DMS53 (cell line): ENCODE measurements around the gene P4HA2.

ENCODE experiments used
- DNase-seq: peaks from one replicate; lab custom pipeline; 2025; lab: John Stamatoyannopoulos, UW

P4HA2 gene

DNA sequence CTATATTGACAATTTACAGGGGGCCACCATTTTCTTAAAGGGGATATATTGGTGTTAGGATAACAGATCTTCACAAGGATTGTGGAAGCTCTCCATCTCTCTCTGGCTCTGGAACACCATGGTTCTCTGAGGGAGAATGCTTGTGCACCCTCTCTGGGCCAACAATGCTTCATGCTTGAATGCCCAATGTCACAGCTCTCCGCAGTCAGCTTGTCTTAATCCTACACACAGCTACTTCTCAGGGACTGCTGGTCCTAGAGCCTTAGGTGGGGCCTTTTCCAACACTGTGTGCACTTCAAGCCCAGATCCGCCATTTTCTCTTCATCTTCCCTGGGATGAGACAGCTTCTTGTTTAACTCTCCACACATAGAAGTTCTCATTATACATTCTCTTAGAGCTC lies 22.9 kb upstream of the P4HA2 start:
- no peak for DNase-seq

DNA sequence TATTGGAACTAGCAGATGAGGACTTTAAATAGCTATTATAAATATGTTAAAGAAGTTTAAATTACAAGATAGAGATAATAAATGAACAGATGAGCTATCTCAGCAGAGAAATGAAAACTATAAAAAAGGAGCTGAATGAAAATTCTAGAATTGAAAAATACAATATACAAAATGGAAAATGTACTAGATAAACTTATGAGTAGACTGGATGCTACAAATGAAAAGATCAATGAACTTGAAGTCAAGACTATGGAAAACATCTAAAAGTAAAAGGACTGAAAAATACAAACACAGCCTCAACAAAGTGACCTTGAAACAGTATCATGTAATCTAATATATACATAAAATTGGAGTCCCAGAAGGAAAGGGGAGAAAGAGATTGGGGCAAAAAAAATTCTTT lies 19.2 kb upstream of the P4HA2 start:
- no peak for DNase-seq

DNA sequence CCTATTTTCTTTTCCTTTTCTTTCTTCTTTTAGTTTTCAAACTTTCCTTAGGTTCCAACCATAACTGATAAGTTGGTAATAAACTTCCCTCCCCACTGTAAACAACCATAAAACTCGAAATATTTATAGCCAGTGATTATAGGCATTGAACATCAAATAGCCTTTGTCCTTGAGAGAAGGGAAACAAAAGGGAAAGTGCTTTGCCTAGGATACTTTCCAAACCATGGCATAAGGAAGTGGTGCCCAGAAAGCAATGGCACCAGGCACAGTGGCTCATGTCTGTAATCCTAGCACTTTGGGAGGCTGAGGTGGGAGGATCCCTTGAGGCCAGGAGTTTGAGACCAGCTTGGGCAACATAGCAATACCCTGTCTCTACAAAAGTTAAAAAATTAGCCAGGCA lies 17.9 kb upstream of the P4HA2 start:
- no peak for DNase-seq

DNA sequence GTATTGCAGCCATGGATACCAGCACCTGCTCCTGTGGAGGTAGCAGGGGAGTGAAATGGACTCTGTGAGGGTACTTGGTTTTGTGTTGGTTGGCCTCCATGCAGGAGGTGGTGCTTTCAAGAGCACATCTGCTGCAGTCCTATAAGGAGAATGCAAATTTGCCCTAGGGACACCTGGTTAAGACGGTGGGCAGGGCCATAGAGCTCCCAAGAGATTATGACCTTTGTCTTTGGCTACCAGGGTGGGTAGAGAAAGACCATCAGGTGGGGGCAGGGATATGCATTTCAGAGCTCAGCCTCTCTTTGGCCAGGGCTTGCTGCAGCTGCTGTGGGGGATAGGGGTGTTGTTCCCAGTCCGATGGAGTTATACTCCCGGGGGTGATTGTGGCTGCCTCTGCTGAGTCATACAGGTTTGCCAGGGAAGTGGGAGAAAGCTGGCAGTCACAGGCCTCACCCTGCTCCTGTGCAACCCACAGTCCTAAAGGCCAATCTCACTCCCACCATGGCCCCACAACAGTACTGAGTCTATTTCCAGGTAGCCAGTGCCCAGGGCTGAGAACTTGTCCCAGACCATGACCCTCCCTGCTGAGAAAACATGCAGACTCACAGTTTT lies 15.8 kb upstream of the P4HA2 start:
- peak; percentile 24 for DNase-seq

DNA sequence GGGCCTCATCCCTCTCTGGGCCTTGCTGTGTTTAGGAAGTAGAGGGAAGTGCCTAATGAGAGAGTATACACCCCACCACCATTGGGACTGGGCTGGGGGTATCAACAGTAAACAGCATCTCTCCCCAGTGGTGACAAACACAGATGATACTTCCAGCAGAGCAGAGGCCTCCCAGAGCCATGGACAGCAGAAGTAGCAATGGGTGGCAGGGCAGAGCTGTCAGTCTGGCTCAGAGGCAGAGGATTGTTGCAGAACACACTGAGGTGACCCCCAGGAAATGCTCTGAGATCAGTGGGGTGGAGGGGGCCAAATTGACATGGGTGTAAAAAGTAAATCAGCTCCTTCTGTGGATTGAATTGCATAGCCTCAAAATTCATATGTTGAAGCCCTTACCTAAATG lies 12.1 kb upstream of the P4HA2 start:
- no peak for DNase-seq

DNA sequence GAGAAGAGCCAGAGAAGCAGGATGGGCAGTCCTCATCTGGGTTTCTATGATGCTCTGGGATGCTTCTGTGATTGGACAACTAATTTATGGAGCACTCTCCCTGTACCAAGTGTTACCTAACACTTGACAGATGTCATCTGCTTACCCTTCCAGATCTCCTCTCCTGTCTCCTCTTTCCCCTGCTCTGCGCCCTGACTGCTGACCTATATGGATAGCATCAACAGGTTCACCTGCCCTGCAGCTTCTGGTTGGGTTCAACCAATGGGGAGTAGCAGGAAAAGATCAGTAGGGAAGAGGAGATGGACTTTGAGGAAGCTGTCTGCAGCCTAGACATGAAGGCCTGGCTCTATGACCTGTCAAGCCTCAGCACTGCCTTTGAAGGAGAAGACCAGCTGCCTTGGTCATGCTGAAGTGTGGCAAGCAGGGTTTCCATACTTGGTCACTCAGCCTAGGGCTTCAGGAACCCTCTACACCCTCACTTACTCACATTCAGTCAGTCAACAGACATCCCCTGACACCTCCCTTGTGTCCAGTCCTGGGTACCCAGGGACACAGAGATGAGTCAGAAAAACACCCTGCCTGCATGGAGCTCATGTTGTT lies 11.3 kb upstream of the P4HA2 start:
- DNase-seq, result no peak

DNA sequence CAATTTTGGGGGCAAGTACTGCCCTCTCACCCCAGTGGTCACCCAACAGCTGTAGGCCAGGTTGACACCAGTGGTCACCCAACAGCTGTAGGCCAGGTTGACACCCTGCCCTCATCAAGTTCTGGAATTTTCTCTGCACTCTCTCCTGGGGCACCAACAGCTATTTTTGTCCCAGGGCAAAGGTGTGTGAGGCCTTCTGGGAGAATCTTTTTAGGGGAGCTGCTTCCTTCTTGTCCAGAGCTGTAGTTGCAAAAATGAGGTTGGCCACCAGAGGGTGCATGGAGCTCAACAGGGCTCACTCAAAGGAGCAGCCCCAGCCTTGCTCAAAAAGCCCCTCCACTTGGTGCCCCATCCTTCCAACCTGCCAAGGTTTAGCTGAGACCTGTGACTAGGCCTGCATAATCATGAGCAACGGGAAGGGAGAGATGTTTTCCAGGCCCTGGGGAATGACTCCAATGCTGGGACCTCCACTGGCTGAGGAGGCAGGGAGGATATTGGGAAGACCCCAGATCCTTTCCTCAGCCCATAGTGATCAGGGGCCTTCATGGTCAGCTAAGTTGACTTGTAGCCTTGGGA lies 10.6 kb upstream of the P4HA2 start:
- peak; percentile 79 for DNase-seq

DNA sequence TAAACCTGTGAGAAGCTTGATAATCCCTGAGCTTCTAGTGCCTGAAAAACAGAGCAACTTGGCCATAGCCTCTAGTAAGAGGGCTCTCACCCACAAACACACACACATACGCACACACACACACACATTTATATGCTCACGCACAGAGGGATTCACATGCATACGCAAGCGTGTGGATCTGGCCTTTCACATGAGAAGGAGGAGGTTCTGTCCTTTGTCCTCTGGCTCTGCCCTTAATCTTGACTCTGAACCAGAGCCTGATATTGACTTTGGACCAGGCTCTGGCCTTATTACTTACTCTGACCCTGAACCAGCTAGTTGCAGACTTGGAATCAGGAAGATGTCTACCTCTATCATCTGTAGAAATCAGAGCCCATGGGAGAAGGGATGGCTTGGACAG lies 10.0 kb upstream of the P4HA2 start:
- no peak for DNase-seq

DNA sequence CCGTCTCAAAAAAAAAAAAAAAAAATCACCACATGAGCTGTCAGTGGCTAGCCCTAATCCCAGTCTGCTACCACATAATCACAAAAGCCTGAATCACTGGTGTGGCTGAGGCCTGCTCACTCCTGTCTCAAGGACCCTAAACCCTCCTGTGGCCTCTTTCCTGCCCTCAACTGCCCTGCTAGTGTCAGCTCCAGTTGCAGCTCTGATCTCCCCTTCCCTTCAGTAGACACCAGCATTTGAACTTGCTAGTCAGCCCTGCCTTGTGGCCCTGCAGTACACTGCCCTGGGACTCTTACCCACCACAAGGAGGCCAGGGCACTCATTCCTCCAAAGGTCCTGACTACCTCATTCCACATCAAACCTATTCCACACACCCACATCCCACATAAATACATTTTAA lies 9.5 kb upstream of the P4HA2 start:
- no peak for DNase-seq

DNA sequence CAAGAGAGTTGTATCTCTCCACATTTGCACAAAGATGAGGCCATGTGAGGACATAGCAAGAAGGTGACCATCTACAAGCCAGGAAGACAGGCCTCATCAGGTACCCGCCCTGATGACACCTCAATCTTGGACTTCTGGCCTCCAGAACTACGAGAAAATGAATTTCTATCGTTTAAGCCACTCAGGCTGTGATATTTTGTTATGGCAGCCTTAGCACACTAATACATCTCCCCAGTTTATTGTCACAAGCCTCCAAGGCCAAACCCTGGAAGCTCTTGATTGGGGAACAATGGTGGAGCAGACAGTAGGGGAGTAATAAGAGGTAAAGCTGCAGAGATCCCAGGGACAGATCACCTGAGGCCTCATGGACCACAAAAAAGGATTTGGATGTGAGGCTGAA lies 7.7 kb upstream of the P4HA2 start:
- DNase-seq, result no peak

DNA sequence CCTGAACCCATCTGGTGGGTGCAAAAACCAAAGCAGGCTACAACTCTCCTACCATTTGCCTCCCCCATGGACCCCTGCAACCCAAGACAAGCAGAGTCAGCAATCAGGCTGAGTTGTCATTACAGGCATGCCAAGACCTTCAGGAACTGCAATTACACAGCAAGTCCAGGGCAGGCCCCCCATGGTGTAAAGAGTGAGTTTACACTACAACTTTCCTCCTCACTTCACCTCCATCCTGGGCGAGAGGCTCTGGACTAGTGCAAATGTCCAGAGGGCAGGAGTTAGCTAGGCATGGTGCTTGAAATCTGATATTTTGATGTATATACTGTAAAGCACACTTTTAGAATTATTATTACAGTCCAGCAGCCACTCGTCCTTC lies 7.0 kb upstream of the P4HA2 start:
- DNase-seq, result no peak

DNA sequence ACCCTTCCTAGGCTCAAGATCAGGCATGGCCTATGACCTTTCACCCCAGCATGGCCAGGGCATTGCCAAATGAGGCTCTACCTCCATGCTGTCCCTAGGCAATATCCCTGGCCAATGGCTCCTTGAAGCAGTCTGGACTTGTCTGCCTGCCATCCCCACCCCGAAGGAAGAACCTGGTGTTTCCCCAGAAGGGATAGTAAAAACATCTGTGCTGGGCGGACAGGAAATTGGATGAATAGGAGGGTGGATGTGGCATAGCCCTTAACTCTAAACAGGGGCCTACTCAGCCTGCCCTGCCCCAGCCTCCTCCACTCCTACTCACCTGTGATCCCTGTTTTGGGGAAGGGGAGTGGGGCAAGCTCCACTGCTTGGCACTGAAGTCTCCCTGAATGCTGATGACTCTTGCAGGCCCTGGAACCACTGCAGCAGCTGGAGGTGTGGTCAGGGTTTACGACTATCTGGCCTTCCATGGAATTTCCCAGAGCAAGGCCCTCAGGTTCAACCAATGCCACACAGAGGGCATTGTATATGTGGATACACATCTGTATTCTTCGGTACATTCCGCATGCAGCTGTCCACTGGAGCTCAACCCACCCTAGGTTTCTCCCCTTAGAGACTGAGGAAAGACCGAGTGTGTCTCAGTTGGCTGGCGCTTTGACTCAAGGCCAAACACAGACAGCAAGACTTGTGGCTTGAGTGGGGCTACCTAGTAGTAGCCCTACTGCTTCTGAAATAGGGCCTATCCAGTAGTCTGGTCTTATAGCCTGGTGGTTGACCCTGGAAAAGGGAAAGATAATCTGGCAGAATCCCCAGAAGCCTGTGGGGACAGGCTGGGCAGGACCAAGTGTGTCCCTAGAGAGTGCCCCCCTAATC lies 6.4 kb upstream of the P4HA2 start:
- no peak for DNase-seq

DNA sequence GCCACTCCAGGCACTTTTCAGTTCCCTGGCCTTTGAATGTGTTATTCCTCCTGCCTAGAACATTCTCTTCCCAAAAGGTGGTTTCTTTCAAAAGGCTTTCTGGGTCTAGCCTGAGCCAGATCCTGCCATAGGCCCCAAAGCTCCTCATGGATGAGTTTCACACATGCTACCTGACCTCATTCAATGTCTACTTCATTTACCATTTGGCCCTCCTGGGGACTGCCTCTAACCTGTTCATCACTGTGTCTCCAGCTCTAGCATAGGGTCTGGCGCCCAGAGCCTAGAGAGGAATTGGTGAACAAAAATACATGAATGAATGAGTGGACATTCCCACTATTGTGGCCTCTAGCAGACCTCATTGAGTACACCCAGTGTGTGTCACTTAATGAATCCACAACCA lies 5.4 kb upstream of the P4HA2 start:
- no peak for DNase-seq

DNA sequence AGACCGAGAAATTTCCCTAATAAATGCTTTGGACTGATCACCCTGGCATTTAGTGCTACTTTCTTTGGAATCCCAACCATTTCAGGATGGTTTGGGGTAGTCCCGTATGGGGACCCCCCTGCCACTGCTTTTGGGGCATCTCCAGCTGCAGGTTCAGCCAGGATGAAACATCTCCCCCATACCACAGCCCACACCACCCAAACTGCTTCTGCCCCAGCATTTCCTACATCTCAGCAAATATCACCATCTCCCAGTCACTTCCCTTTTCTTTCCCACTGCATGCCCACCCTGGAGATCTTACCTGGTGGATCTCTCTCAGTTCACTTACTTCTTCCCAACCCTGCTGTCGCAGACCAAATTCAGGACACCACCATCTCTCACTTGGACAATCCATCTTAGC lies 4.8 kb upstream of the P4HA2 start:
- no peak for DNase-seq

DNA sequence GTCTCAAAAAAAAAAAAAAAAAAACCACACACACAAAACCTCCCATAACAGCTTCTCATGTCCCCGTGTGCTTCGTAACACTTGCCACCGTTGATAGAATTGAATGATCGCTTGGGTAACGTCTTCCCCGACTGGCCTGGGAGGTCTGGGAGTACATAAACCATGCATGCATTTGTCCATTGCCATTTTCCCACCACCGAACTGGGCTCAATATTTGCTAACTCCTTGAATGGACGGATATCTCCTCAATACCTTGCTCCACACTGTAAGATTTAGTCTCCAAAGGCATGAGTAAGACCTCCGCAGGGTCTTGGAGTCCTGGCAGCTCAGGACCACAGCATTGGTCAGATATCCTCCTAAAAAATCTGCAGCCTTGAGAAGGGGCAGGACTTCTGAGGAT lies 3.2 kb upstream of the P4HA2 start:
- DNase-seq, result no peak

DNA sequence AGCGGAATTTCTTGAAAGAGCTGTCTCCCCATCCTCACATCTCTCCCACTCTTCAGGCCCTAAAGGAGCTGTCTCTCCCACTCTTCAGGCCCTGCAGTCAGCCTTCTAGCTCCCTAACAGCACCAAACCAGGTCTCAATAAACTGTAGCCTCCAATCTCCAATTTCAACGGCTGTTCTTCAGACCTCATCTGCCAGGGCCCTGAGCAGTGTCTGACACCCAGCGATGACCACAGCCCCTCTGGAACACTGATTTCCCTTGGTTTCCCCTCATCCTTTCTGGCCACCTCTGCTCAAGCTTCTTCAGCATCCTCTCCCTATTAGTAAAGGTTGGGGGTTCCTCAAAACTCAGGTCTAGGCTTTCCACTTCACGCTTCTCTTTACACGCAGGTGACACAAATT lies 1.6 kb upstream of the P4HA2 start:
- DNase-seq, result no peak

DNA sequence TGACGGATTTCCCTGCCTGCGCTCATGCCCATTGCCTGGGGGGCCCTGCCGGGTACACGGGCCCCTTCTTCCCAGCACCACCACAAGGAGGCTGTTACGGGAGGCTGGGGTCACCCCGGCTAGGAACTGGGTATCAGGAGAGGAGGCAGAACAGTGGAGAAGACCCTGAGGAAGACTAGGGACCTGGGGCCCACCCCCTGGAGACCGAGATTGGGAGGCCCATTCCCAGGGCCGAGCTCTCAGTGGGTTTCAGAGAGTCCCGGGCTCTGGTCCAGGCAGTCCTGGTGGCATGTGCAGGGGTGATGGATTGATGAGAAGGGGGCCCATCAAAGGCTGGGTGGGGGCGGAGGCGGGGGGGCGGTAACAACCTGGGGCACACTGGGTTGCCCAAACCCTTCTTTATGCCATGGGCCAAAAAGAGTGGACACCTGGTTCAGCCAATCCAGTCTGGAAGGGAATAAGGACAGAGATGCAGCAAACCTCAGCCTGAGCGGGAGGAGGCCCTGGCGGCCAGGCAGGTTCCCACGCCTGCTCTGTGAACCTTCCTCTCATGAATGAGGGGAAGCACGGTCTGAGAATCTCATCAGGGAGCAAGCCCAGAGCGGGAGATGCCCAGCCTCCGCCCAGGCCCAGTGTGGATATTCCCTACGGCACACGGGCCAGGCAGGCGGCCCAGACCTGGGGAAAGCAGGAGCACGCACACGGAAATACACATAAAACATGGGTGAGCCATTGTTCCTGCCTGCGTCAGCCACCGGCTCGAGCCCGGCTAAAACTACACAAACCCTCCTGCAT lies 785 bp upstream of the P4HA2 start:
- DNase-seq, result no peak

DNA sequence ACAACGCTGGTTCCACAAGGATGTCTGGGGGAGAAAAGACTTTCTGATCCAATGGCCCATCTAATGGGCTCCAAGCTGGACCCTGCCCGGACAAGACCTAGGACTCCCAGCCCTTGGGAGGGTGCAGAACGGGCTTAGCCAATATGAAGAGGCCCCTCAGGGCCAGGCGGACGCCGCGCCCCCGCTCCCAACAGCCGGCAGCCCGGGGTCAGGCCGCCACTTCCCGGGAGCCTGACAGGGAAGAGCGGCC lies 493 bp downstream of the P4HA2 start:
- DNase-seq, result no peak

DNA sequence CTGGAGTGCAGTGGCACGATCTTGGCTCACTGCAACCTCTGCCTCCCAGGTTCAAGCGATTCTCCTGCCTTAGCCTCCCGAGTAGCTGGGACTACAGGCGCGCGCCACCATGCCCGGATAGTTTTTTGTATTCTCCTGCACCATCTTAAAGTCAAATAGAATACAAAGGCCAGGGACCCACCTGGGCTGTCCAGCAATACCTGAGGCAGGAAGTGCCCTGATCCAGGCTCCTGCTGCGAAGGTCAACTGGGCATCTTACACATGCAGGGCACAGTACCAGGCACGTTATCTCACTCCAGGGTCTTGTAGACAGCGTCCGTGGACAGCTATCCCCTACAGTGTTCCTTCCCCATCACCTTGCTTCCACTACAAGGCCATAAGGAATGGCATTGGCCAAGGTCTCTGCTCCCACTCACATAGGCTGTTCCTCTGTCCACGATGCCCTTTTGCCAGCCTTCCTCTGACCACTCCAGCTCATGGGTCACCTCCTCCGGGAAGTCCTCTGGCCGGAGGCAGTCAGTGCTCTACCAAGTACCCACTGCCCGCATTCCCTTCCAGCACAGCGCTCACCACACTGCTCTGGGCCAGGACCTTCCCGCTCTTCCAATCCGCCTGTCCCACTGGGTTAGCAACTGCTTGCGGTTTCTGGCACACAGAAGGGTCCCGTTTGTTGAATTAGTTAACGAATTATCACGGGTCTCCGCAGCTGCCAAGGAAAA lies 978 bp downstream of the P4HA2 start:
- DNase-seq, result peak; percentile 47

DNA sequence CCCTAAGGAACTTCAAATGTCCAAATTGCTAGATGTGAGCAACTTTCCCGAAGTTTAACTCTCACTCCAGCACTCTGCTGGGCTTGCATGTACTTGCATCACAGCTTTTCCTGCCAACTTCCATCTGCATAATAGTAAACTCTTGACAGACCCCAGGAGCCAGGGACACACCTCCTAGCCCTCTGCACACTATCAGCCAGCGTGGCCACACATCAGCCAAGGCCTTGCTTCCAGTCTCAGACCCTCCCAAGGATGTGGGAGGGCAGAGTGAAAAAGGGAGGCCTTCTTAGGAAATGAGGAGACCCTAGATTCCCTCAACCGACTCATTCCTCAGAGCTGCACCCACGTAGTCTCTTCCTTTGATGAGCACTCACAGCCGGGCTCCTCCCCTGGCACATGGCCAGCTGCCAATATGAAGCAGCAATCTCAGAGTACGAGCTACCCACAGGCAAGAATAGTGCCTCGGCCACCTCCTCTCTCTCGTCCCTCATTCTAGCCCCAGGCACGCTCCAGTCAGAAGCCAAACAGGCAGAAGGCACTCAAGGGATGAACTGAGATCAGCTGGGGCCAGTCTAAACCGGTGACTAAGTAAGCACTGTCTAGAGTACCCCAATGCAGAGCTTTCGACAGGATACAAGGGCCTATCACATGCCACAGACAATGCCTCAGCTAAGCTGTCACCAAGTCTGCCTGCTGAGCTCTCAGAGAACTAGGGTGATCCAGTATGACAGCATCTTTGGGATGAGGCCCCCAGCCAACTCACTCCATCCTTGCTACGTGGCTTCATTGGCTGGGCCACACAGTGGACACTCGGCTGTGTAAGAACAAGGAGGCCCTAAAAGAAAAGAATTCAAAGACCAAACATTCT lies 2.3 kb downstream of the P4HA2 start:
- peak; percentile 74 for DNase-seq

DNA sequence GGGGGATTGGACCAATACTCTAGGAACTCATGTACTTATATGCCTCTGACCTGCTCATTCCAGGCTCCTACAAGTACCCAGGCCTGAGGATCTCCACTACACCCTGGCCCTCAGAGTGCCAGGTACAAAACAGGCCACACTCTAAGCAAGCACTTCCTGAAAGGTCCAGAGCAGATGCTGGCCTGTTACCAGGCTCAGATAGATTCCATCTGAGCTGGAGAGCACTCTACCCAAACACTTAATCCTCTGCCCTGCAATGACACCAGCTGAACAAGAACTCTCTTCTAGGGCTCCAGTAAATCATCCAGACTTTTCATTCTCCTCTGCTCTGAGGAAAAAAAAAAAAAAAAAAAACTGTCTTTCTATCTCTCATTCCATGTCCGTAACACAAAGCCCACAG lies 2.9 kb downstream of the P4HA2 start:
- peak; percentile 43 for DNase-seq
